B cell (primary cell): ENCODE data around the gene PRTFDC1. TPM values are rescaled to one million over a fixed set of nuclear protein-coding genes. Genes with fewer than 3 reads are reported as not detected.

Experiments used
- ATAC-seq: fragments of 200-7000 bp; cut with Tn5 transposase; one replicate; pipeline ENCODE4 v1.10.0; 2021; ENCODE audit warnings: low read depth, mild to moderate bottlenecking, moderate number of reproducible peaks, moderate library complexity
- CTCF ChIA-PET: fragments of 350-600 bp; sonication (Branson Sonifier 250); formaldehyde crosslinking; loops from one replicate; lab custom pipeline; 2021; ENCODE audit warnings: antibody characterized with exemption, inconsistent platforms; lab: Charles Lee
- POLR2A ChIA-PET: fragments of 350-600 bp; sonication (Branson Sonifier 250); formaldehyde crosslinking; loops from one replicate; lab custom pipeline; 2021; ENCODE audit warnings: antibody characterized with exemption; lab: Charles Lee
- DNase-seq: peaks from one replicate; pipeline ENCODE4 v3.0.0; 2013
- H2AFZ ChIP-seq: 2 replicates; pipeline ENCODE4 v1.6.1; 2012; ENCODE audit warnings: mild to moderate bottlenecking, low read depth, low read length; ENCODE audit not compliant: insufficient read depth, poor library complexity, severe bottlenecking
- H3K27ac ChIP-seq, 2 donors: 1 replicate in 1 of 2; 2 replicates in 1 of 2; pipeline ENCODE4 v1.5.1; 2012 to 2013; ENCODE audit warnings: low read length in 2 of 2, mild to moderate bottlenecking in 2 of 2, moderate library complexity in 1 of 2
- H3K27me3 ChIP-seq, 4 experiments: fragments of 200-600 bp in 1 of 4; sonication (generic) in 1 of 4; replicated peaks in 1 of 4; 1 replicate in 2 of 4; 2 replicates in 2 of 4; pipeline versions ENCODE4 v1.6.1 to v1.7.0; 2013 to 2016; ENCODE audit warnings: low read length in 3 of 4, mild to moderate bottlenecking in 2 of 4, mixed read lengths in 1 of 4, moderate library complexity in 1 of 4; ENCODE audit not compliant: insufficient read depth in 4 of 4, control insufficient read depth in 3 of 4; ENCODE audit errors: control extremely low read depth in 1 of 4
- H3K36me3 ChIP-seq, 2 experiments: replicated peaks in 1 of 2; 1 replicate in 1 of 2; 2 replicates in 1 of 2; pipeline versions ENCODE4 v1.6.1 to v1.7.1; 2013; ENCODE audit warnings: low read length in 1 of 2; ENCODE audit not compliant: insufficient read depth in 2 of 2, control insufficient read depth in 1 of 2; ENCODE audit errors: control extremely low read depth in 1 of 2, extremely low read depth in 1 of 2
- H3K4me1 ChIP-seq, 2 donors: fragments of 200-600 bp in 1 of 2; sonication (generic) in 1 of 2; 1 replicate in 1 of 2; 2 replicates in 1 of 2; pipeline versions ENCODE4 v1.5.1 to v1.6.1; 2013 to 2017; ENCODE audit warnings: low read length in 2 of 2; ENCODE audit not compliant: control insufficient read depth in 2 of 2, insufficient read depth in 2 of 2
- H3K4me2 ChIP-seq: replicated peaks from 2 replicates; pipeline ENCODE3; 2012; ENCODE audit warnings: mild to moderate bottlenecking, low read depth, low read length; ENCODE audit not compliant: poor library complexity, severe bottlenecking
- H3K4me3 ChIP-seq, 5 experiments: fragments of 200-600 bp in 1 of 5; sonication (generic) in 1 of 5; 1 replicate in 3 of 5; 2 replicates in 2 of 5; pipeline versions ENCODE4 v1.5.1 to v1.7.0; 2011 to 2016; ENCODE audit warnings: low read length in 4 of 5, mild to moderate bottlenecking in 4 of 5, low read depth in 2 of 5, control low read depth in 1 of 5, moderate library complexity in 1 of 5; ENCODE audit not compliant: insufficient read depth in 1 of 5; ENCODE audit errors: control extremely low read depth in 1 of 5, extremely low read depth in 1 of 5
- H3K79me2 ChIP-seq: fragments of 200-600 bp; sonication (generic); one replicate; pipeline ENCODE4 v1.6.0; 2016; ENCODE audit warnings: low read length; ENCODE audit not compliant: control insufficient read depth, insufficient read depth
- H3K9ac ChIP-seq: fragments of 200-600 bp; sonication (generic); 2 replicates; pipeline ENCODE4 v1.6.1; 2017; ENCODE audit warnings: mild to moderate bottlenecking, low read length, moderate library complexity
- H3K9me3 ChIP-seq, 3 donors: one replicate each; pipeline versions ENCODE4 v1.6.1 to v1.7.1; 2013; ENCODE audit warnings: low read length in 2 of 3; ENCODE audit not compliant: control insufficient read depth in 2 of 3, insufficient read depth in 1 of 3; ENCODE audit errors: control extremely low read depth in 1 of 3
- H4K20me1 ChIP-seq: 2 replicates; pipeline ENCODE4 v1.6.0; 2012; ENCODE audit warnings: mild to moderate bottlenecking, low read length; ENCODE audit not compliant: insufficient read depth, control insufficient read depth, poor library complexity, severe bottlenecking
- H3K27ac Mint-ChIP-seq: one replicate; pipeline ENCODE4 v1.8.0; 2021; ENCODE audit warnings: mixed read lengths
- H3K27me3 Mint-ChIP-seq: one replicate; pipeline ENCODE4 v1.8.0; 2021; ENCODE audit warnings: mixed read lengths
- H3K4me1 Mint-ChIP-seq: one replicate; pipeline ENCODE4 v1.8.0; 2021; ENCODE audit warnings: mixed read lengths
- H3K4me3 Mint-ChIP-seq: one replicate; pipeline ENCODE4 v1.8.0; 2021; ENCODE audit warnings: mixed read lengths
- H3K9me3 Mint-ChIP-seq: one replicate; pipeline ENCODE4 v1.8.0; 2022; ENCODE audit warnings: mixed read lengths; ENCODE audit not compliant: insufficient read depth
- CTCF ChIP-seq: fragments of 200-600 bp; IDR thresholded peaks from one replicate; pipeline ENCODE4 v1.8.0; 2022; ENCODE audit warnings: antibody characterized with exemption, mild to moderate bottlenecking
- EZH2 ChIP-seq: IDR thresholded peaks from 2 replicates; pipeline ENCODE4 v1.6.1; 2012; ENCODE audit warnings: borderline replicate concordance, low read depth, mild to moderate bottlenecking, moderate library complexity, low read length; ENCODE audit not compliant: insufficient read depth, poor library complexity, severe bottlenecking
- WGBS: methylation state at CpG from one replicate; pipeline ENCODE4 v1.1.5; 2013; ENCODE audit warnings: missing lambda C conversion rate; ENCODE audit not compliant: insufficient coverage; 5-methylcytosine and 5-hydroxymethylcytosine counted together
- intact Hi-C: fragments of 100-400 bp; cut with micrococcal nuclease; formaldehyde crosslinking; loops from one replicate; pipeline ENCODE4 v1.10.0; 2022
- polyA plus RNA-seq: library from polyadenylated mRNA; depleted of rRNA; stranded (reverse); fragments of >200 nt; gene quantifications from 2 replicates; pipeline ENCODE4 v1.2.3, GENCODE V29; 2012
- total RNA-seq, 2 donors: library from RNA; stranded (reverse); fragments of 120-200 nt in 1 of 2; gene quantifications; 1 replicate in 1 of 2; 2 replicates in 1 of 2; pipeline versions ENCODE4 v1.2.3 to v1.2.4, GENCODE V29; 2013 to 2022

PRTFDC1 gene
- total and polyA plus RNA-seq, 2 donors (not counting 1 experiment from before 2014, with no cell fraction given) = 0.63 TPM; not detected in 1

- H3K79me2 ChIP-seq = no peaks in the 10 kb centered on the region
- H3K4me3 ChIP-seq = no peak overlapping the region
- H3K27me3 Mint-ChIP-seq = no peaks in the 10 kb centered on the region
- H3K36me3 ChIP-seq = no peaks in the 10 kb centered on the region
- POLR2A ChIA-PET = no interaction called here
- TF ChIP-seq EZH2 (no peak), CTCF (no peak)
- H3K27me3 ChIP-seq = no peaks in the 10 kb centered on the region
- H3K27ac ChIP-seq = no peak overlapping the region
- no peak for DNase-seq
- peaks cover 18 to 22% of the 10 kb centered on the region in 2 donors for H3K4me1 ChIP-seq
- CTCF ChIA-PET = no interaction called here
- H4K20me1 ChIP-seq = no peaks in the 10 kb centered on the region
- H3K9me3 ChIP-seq = peaks cover 0 to 4% (median 0%) of the 10 kb centered on the region in 3 donors
- intact Hi-C loops = no loop called here
- H3K9ac ChIP-seq = no peak overlapping the region
- no peaks in the 10 kb centered on the region for H3K9me3 Mint-ChIP-seq
- no peak overlapping the region for H2AFZ ChIP-seq
- H3K27ac Mint-ChIP-seq = no peak overlapping the region
- peaks cover 19% of the 10 kb centered on the region for H3K4me1 Mint-ChIP-seq
- 95% methylated on average over 2 of the region's 3 CpGs for WGBS
- ATAC-seq = no peak
- H3K4me3 Mint-ChIP-seq = no peak overlapping the region
- H3K4me2 ChIP-seq = no peak overlapping the region
Measured at GRCh38 chr10:24906372-24906771, 46.0 kb downstream of the PRTFDC1 start.

DNA sequence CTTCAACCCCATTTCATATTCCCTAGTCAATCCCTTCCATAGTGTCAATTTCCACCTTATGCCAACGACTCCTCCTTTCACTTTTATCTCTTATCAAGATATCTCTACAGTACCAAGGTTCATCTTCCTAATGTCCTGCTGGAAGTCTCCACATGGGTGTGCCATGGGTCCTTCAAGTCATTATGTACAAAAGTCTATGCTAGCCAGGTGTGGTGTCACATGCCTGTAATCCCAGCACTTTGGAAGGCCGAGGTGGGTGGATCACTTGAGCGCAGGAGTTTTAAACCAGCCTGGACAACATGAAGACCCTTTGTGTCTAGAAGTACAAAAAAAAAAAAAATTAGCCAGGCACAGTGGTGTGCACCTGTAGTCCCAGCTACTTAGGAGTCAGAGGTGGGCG, 47.6 kb downstream of the PRTFDC1 start:
- Histone ChIP-seq H4K20me1 (no peaks in the 10 kb centered on the region), H3K4me3 (no peak overlapping the region), H3K4me2 (no peak overlapping the region), H3K27me3 (no peaks in the 10 kb centered on the region), H3K9me3 (peaks cover 0 to 4% (median 0%) of the 10 kb centered on the region in 3 donors), H3K9ac (no peak overlapping the region), H3K79me2 (no peaks in the 10 kb centered on the region), H3K27ac (no peak overlapping the region), H2AFZ (no peak overlapping the region), H3K4me1 (peaks cover 24 to 29% of the 10 kb centered on the region in 2 donors), H3K36me3 (no peaks in the 10 kb centered on the region)
- Mint-ChIP-seq H3K27ac (peak overlapping the region; percentile 7), H3K9me3 (no peaks in the 10 kb centered on the region), H3K4me3 (no peak overlapping the region), H3K4me1 (peaks cover 20% of the 10 kb centered on the region), H3K27me3 (no peaks in the 10 kb centered on the region)
- WGBS = 96% methylated on average over 3 of the region's 4 CpGs
- ATAC-seq (no peak), DNase-seq (no peak)
- TF ChIP-seq CTCF = no peak
- TF ChIP-seq EZH2 = no peak
- intact Hi-C loops = no loop called here
- ChIA-PET CTCF (no interaction called here), POLR2A (no interaction called here)
